HFFc6 (cell line): Measurements from ENCODE around the gene SNUPN. TPM values are rescaled to one million over a fixed set of nuclear protein-coding genes. Genes with fewer than 3 reads are reported as not detected.

Experiments used
- DNase-seq: peaks from one replicate; pipeline ENCODE4 v3.0.0-alpha.2; 2018
- H3K27ac Mint-ChIP-seq: 2 replicates; pipeline ENCODE4 v1.8.0; 2020; ENCODE audit warnings: mild to moderate bottlenecking, mixed read lengths
- H3K27me3 Mint-ChIP-seq: 2 replicates; pipeline ENCODE4 v1.8.0; 2021; ENCODE audit warnings: mild to moderate bottlenecking, moderate library complexity, mixed read lengths; ENCODE audit not compliant: insufficient read depth
- H3K36me3 Mint-ChIP-seq: 2 replicates; pipeline ENCODE4 v1.8.0; 2021; ENCODE audit warnings: low read depth, mixed read lengths
- H3K4me1 Mint-ChIP-seq: 2 replicates; pipeline ENCODE4 v1.8.0; 2020; ENCODE audit warnings: low read depth, mixed read lengths
- H3K4me3 Mint-ChIP-seq: 2 replicates; pipeline ENCODE4 v1.8.0; 2020; ENCODE audit warnings: mild to moderate bottlenecking, moderate library complexity, mixed read lengths
- H3K9me3 Mint-ChIP-seq: 2 replicates; pipeline ENCODE4 v1.8.0; 2020; ENCODE audit warnings: mild to moderate bottlenecking, mixed read lengths
- CTCF ChIP-seq: fragments of 200-600 bp; sonication (generic); IDR thresholded peaks from 2 replicates; pipeline ENCODE4 v1.5.0; 2021; ENCODE audit warnings: antibody characterized with exemption, mild to moderate bottlenecking
- total RNA-seq, 6 experiments: library from RNA; stranded (reverse); fragmentation: NEBNext Ultra II Directional; extraction: Animal tissue kit (Norgen Biotek cat#: 25700); gene quantifications; 2 replicates in 1 of 6; 3 replicates in 5 of 6; pipeline ENCODE4 v1.2.3, GENCODE V29; 2021

The SNUPN gene
- total RNA-seq, 6 experiments from 2014 or later: 22.5 to 28.4 (median 25.1) TPM

- H3K27ac Mint-ChIP-seq: no peak overlapping the region
- no peak for DNase-seq
- no peaks in the 10 kb centered on the region for H3K9me3 Mint-ChIP-seq
- no peak overlapping the region for H3K4me3 Mint-ChIP-seq
- H3K27me3 Mint-ChIP-seq: peaks cover 3% of the 10 kb centered on the region
- no peak for TF ChIP-seq CTCF
- peaks cover 61% of the 10 kb centered on the region for H3K4me1 Mint-ChIP-seq
- peaks cover 10% of the 10 kb centered on the region for H3K36me3 Mint-ChIP-seq
Observed at GRCh38 chr15:75656813-75657212, 31.3 kb upstream of the SNUPN start.

- TF ChIP-seq CTCF: no peak
- peaks cover 61% of the 10 kb centered on the region for H3K4me1 Mint-ChIP-seq
- DNase-seq: no peak
- H3K9me3 Mint-ChIP-seq: no peaks in the 10 kb centered on the region
- no peak overlapping the region for H3K27ac Mint-ChIP-seq
- peaks cover 12% of the 10 kb centered on the region for H3K36me3 Mint-ChIP-seq
- H3K4me3 Mint-ChIP-seq: no peak overlapping the region
- H3K27me3 Mint-ChIP-seq: peaks cover 3% of the 10 kb centered on the region
Observed at GRCh38 chr15:75656331-75656730, 30.8 kb upstream of the SNUPN start.

- H3K4me3 Mint-ChIP-seq: no peak overlapping the region
- peaks cover 61% of the 10 kb centered on the region for H3K4me1 Mint-ChIP-seq
- H3K36me3 Mint-ChIP-seq: peaks cover 16% of the 10 kb centered on the region
Observed at GRCh38 chr15:75655931-75656330, 30.4 kb upstream of the SNUPN start.

GRCh38 chr15:75654201-75654907 is 28.8 kb upstream of the SNUPN start:
- H3K4me1 Mint-ChIP-seq: peaks cover 62% of the 10 kb centered on the region
- no peak overlapping the region for H3K4me3 Mint-ChIP-seq
- H3K27me3 Mint-ChIP-seq: no peaks in the 10 kb centered on the region; the same call in 1 of the 2 replicates
- no peak overlapping the region for H3K27ac Mint-ChIP-seq
- no peak for TF ChIP-seq CTCF
- H3K9me3 Mint-ChIP-seq: no peaks in the 10 kb centered on the region
- no peak for DNase-seq
- H3K36me3 Mint-ChIP-seq: peaks cover 27% of the 10 kb centered on the region

More at GRCh38 chr15:75655931-75656330, 30.4 kb upstream of the SNUPN start:
- H3K9me3 Mint-ChIP-seq: no peaks in the 10 kb centered on the region
- no peak for DNase-seq
- no peak overlapping the region for H3K27ac Mint-ChIP-seq
- H3K27me3 Mint-ChIP-seq: peaks cover 3% of the 10 kb centered on the region
- TF ChIP-seq CTCF: no peak

GRCh38 chr15:75653347-75653913 is 27.9 kb upstream of the SNUPN start:
- Mint-ChIP-seq H3K9me3 (no peaks in the 10 kb centered on the region), H3K27ac (no peak overlapping the region), H3K4me3 (no peak overlapping the region), H3K36me3 (peaks cover 33% of the 10 kb centered on the region), H3K4me1 (peaks cover 65% of the 10 kb centered on the region), H3K27me3 (no peaks in the 10 kb centered on the region; the same call in 1 of the 2 replicates)
- DNase-seq: no peak
- no peak for TF ChIP-seq CTCF
